ENCODE data around the gene TM4SF1.

TM4SF1 gene, protein sequence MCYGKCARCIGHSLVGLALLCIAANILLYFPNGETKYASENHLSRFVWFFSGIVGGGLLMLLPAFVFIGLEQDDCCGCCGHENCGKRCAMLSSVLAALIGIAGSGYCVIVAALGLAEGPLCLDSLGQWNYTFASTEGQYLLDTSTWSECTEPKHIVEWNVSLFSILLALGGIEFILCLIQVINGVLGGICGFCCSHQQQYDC

GRCh38 chr3:149377408-149378364 lies at the start of gene TM4SF1:
TM4SF1 (minus strand) TSS chr3:149377649; CDS start chr3:149377547, 102 bp downstream.
- DNase-seq: no peak

DNA sequence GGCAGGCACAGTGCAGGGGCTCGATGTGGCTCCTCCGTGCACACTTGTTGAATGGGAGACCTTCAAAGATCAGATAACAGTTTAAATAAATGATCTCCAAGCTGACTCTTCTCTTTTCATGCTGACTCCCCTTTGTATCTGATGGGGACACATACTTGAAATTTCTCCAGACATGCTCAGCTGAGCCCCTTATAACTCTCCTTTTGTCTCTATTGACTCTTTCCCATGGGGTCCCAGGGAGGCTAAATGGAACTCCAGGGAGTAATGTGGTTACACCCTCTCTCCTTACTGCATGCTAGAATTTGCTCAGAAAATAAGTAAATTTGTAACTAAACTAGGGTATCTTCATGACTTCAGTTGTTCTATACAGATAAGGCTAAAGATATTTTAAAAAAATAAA lies 48.9 kb upstream of the TM4SF1 start:
- no peak for DNase-seq

GRCh38 chr3:149424918-149425317 lies 47.5 kb upstream of the TM4SF1 start:
- no peak for DNase-seq

GRCh38 chr3:149421764-149422163 lies 44.3 kb upstream of the TM4SF1 start:
- no peak for DNase-seq

- no peak for DNase-seq
Measured at GRCh38 chr3:149419816-149420215, 42.4 kb upstream of the TM4SF1 start.

GRCh38 chr3:149417727-149418126 lies 40.3 kb upstream of the TM4SF1 start:
- no peak for DNase-seq

GRCh38 chr3:149417174-149417573 lies 39.7 kb upstream of the TM4SF1 start:
- no peak for DNase-seq

- no peak for DNase-seq
Measured at GRCh38 chr3:149415484-149415883, 38.0 kb upstream of the TM4SF1 start.

DNA sequence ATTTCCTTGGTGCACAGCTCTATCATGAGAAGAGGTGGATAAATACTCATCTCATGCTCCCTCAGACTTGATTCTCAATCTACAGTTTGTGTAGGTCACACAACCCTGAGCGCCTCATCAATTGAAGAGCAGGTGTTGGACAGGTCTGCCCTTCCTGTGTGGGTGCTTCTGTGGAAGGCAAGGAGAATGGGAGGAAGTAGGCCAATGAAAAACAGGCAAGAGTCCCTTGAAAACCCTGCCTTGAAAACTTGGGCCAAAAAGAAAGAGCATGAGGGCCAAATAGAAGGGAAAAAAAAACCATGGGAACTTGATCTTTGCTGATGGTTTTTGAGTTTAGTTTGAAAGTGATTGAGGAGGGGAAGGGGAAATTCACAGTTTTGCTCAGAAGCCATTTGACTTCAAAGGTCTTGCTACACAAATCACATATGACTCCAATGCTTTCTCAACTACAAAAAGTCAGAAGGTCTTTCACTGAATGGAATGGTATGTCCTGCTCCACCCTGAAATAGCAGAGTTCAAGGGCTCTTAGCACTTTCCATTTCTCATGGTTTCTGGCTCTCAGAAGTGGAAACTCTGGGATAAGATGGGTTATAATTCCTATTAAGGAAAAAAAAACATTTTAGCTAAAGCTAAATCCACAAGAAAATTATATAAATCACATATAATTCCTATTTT lies 37.2 kb upstream of the TM4SF1 start:
- no peak for DNase-seq

DNA sequence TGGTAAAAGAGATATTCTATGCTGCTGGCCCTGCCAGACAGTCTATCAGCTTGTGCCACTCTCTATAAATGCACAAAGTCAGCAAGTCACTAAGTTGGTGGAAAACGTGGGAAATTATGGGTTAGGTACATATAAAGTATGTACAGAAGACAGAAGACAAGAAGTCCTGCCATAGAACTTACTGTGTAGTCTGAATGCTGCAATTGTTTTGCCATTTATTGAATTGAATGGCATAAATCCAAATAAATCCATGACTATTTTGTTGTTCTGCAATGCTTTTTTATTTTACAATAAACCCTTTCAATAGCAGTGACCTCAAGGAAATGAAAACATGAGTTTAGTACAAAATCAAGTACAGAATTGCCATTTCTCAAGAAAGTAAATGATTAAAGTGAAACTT lies 34.1 kb upstream of the TM4SF1 start:
- DNase-seq: no peak

GRCh38 chr3:149409351-149409750 lies 31.9 kb upstream of the TM4SF1 start:
- DNase-seq: no peak

DNA sequence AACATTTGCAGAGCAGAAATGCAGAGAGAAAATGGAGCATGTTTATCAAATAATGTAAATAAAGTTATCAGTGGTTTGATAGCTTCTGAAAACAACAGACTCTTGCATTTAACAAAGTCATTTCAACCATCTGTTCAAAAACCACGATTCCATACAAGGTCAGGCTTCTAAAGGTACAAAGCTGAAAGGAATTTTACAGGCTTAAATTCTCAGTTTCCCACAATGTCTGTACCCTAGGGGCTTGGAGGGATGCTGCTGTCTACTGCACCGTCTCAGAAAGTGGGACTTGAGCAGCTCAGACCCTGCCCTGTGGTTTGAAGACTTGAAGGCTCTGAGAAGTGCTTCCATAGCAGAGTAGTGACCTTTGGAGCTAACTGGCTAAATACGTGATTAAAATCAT lies 30.4 kb upstream of the TM4SF1 start:
- DNase-seq: no peak

DNA sequence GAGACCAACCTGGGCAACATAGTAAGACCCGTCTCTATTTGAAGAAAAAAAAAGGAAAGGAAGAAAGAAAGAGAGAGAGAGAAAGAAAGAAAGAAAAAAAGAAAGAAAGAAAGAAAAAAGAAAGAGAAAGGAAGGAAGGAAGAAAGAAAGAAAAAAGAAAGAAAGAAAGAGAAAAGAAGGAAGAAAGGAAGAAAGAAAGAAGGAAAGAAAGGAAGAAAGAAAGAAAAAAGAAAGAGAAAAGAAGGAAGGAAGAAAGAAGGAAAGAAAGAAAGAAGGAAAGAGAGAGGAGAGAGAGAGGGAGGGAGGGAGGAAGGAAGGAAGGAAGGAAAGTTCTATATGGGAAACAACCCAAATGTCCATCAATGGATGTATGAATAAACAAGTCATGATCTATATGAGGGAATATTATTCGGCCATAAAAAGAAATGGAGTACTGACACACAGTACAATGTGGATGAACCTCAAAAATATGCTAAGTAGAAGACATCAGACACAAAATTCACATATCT lies 28.8 kb upstream of the TM4SF1 start:
- DNase-seq: no peak

DNA sequence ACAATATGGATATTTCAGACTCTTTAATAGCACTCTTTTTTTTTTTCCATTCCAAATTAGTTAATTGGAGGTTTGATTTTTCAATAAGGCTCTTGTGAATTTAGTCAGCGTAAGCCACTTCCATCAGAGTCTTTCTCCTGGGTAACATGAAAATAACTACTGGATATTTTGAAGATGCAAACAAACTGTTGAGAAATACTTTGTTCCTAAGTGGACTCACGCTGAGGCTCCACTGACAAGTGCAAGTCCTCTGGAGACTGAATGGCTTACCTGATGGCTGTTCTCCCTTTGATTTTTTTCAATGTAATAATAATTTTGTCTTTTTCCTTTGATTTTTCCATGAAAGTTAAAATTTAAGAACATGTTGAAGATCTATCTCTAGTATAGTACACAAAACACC lies 26.0 kb upstream of the TM4SF1 start:
- DNase-seq: no peak

DNA sequence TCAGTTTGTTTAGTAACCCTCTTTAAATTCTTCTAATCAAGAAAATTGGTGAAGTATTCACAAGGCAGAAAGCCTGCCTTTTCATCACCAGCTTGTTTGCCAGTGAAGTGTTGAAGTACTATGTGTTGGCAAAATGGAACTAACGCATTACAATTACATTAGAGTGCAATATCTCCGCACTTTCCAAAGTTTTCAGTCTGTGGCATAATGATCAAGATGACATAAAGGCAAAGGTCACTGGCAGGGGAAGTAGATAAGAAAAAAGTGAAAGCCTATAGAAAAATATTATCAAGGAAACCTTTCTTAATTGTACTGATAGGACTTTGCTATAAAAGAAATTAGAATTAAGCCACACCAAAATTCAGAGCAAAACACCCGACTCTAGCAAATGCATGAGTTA lies 25.0 kb upstream of the TM4SF1 start:
- no peak for DNase-seq

DNA sequence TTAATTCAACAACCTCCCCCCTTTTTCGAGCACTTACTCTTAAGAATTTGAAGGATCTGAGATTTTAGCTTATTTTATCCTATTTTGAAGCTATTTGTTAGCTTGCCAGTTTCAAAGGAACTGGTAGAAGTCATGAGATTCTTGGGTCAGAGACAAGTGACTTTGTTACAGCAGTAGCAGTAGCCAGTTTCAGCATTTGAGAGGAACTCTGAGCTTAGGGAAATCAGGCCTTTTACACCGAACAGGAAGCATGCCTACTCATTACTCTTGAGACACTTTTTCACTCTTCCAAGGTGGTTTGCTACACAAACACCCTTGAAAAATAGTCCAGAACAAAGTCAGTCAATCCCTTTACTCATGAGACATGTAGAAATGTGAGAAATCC lies 24.5 kb upstream of the TM4SF1 start:
- no peak for DNase-seq

- DNase-seq: no peak
Measured at GRCh38 chr3:149401212-149401925, 23.9 kb upstream of the TM4SF1 start.

GRCh38 chr3:149400645-149401044 lies 23.2 kb upstream of the TM4SF1 start:
- no peak for DNase-seq

GRCh38 chr3:149398296-149398695 lies 20.8 kb upstream of the TM4SF1 start:
- no peak for DNase-seq

DNA sequence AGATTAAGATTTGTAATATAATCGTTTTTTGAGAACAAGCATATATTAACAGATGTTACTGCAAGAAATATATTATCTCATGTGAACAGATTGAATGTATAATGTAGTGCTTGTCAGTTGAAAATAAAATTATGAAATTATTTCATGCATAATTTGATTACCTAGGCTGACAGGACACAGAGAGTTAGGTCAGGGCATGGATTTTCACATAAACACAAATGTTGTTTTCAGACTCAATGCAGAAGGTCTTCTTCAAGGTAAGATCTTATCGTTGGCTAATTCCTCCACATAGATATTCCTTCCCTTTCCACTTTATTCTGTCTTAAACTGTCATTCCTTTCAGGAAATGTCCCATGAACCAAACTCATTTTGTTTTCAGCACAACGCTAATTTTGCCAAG lies 20.1 kb upstream of the TM4SF1 start:
- DNase-seq: no peak

- DNase-seq: no peak
Measured at GRCh38 chr3:149396476-149396875, 19.0 kb upstream of the TM4SF1 start.

DNA sequence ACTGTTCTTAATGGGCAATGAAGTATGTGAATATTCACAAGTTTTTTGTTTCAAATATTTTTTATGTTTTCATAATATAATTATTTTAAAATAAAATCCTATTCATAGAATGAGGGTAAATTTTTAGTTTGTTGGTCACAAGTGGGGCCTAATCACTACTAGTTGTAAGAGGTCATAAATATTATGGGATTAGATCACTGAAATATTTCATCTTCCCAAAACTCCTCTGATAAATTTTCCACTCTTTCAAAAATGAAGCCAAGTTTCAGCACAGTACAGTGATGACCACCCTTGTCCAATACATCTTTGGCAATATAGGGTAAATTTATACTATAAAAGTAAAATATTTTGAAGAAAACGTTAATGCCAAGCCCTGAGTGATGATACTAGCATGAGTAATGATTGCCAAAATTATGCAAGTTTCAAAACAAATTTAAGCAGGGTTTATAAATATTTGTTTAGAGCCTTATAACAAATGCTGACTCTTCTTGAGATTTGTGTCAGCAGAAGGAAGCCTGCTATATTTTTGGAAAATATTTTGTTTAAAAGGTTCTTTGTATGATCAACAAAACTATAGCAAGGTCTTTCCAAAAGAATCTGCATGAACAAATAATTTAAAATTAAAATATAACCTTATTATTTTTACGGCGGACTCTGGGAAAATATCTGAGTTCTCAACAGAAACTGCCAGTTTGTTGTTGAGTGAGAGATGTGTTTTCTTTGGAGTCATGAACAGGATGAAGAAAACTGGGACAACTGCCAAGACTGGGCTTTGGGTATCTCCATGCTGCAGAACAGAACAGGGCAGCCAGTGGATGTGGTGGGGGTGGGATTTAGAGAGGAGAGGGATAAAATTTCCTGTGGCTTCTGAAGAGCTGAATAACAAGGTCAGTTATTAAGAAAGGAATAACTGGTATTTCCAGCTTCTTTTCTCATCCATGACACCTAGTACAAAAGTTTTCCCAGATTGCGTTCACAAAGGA lies 17.9 kb upstream of the TM4SF1 start:
- no peak for DNase-seq

Measured in hematopoietic multipotent progenitor cell treated with erythropoietin and hydrocortisone succinate and interleukin-3 and kit ligand, for 8 days (in vitro differentiated cells).